A549 (cell line): ENCODE data around the gene CAMKK2.

ENCODE experiments used
- EP300 ChIP-seq, 2 experiments: fragments of >200 bp; sonication (Bioruptor Twin); formaldehyde crosslinking; IDR thresholded peaks; 2 replicates in 1 of 2; 3 replicates in 1 of 2; pipeline ENCODE4 v1.6.1; 2016 to 2017
- GATA3 ChIP-seq: IDR thresholded peaks from 2 replicates; pipeline ENCODE4 v1.6.1; 2012; ENCODE audit warnings: borderline replicate concordance
- KDM1A ChIP-seq: fragments of 200-600 bp; sonication (generic); IDR thresholded peaks from 2 replicates; pipeline ENCODE4 v1.6.1; 2016; ENCODE audit warnings: low read depth, mild to moderate bottlenecking
- POLR2A ChIP-seq: IDR thresholded peaks from 2 replicates; pipeline ENCODE4 v1.6.1; 2012; ENCODE audit warnings: mild to moderate bottlenecking, low read length
- TF ChIP-seq, protein P1 (sequence below): fragments of >200 bp; sonication (Bioruptor Twin); formaldehyde crosslinking; IDR thresholded peaks from 3 replicates; pipeline ENCODE4 v1.5.1; 2016

GRCh38 chr12:121333747-121334146 is 37.2 kb upstream of the CAMKK2 start:
- TF ChIP-seq, protein P1, sequence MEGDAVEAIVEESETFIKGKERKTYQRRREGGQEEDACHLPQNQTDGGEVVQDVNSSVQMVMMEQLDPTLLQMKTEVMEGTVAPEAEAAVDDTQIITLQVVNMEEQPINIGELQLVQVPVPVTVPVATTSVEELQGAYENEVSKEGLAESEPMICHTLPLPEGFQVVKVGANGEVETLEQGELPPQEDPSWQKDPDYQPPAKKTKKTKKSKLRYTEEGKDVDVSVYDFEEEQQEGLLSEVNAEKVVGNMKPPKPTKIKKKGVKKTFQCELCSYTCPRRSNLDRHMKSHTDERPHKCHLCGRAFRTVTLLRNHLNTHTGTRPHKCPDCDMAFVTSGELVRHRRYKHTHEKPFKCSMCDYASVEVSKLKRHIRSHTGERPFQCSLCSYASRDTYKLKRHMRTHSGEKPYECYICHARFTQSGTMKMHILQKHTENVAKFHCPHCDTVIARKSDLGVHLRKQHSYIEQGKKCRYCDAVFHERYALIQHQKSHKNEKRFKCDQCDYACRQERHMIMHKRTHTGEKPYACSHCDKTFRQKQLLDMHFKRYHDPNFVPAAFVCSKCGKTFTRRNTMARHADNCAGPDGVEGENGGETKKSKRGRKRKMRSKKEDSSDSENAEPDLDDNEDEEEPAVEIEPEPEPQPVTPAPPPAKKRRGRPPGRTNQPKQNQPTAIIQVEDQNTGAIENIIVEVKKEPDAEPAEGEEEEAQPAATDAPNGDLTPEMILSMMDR = no peak
- TF ChIP-seq POLR2A (no peak), GATA3 (no peak), EP300 (IDR thresholded peaks at IDR 0.05) (no peak), KDM1A (no peak)
